ENCODE data around the gene NT5C2.
"Not testable (repeated sequence)": the region's sequence is repeated elsewhere in the genome, so short reads cannot be mapped to it uniquely, and the experiment has no call there.

Gene NT5C2

DNA sequence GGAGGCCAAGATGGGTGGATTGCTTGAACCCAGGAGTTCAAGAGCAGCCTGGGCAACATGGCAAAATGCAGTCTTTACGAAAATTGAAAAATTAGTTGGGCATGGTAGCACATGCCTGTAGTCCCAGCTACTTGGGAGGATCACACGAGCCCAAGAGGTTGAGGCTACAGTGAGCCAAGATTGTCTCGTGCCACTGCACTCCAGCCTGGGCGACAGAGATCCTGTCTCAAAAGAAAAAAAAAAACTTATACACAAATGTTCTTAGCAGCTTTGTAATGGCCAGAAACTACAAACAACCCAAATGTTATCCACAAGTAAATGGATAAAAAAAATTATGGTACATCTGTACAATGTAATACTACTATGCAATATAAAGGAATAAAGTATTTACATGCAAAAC is 12.6 kb downstream of the NT5C2 start:
- Histone ChIP-seq H3K4me3 (ENCODE audit: low read depth in 1 of 2, low read length in 2 of 2) (no peak overlapping the region), H3K36me3 (ENCODE audit: insufficient read depth, low read length) (peaks cover 25% of the 10 kb centered on the region), H3K9me3 (ENCODE audit: low read length) (no peaks in the 10 kb centered on the region), H3K4me1 (ENCODE audit: insufficient read depth, low read length) (peaks cover 14% of the 10 kb centered on the region), H3K9ac (ENCODE audit: low read length) (no peak overlapping the region), H3K27ac (ENCODE audit: low read depth, low read length) (no peak overlapping the region), H3K27me3 (ENCODE audit: control insufficient read depth in 1 of 2, insufficient read depth in 2 of 2, low read length in 2 of 2) (no peaks in the 10 kb centered on the region)

DNA sequence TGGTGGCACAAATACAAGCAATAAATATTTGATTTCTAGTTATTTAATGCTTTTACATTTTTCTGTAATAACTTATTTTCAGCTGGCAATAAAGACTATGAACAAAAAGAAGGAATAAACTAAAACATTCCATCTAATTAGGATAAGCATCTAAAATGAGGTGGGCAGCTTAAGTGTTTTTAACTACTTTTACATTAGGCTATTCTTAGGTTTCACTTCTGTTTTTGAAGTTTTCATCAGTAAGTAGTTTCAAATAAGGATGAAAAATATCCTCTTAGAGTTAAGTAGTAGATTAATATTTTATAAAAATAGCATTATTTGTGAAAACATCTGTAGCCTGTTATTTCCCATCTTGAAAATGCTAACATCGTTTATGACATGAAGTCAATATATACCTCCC is 15.9 kb downstream of the NT5C2 start:
- H3K4me3 ChIP-seq (ENCODE audit: low read depth in 1 of 2, low read length in 2 of 2) = no peak overlapping the region
- no peak overlapping the region for H3K9ac ChIP-seq (ENCODE audit: low read length)
- no peaks in the 10 kb centered on the region for H3K9me3 ChIP-seq (ENCODE audit: low read length)
- no peaks in the 10 kb centered on the region for H3K4me1 ChIP-seq (ENCODE audit: insufficient read depth, low read length)
- H3K27me3 ChIP-seq (ENCODE audit: control insufficient read depth in 1 of 2, insufficient read depth in 2 of 2, low read length in 2 of 2) = no peaks in the 10 kb centered on the region
- no peak overlapping the region for H3K27ac ChIP-seq (ENCODE audit: low read depth, low read length)
- H3K36me3 ChIP-seq (ENCODE audit: insufficient read depth, low read length) = peaks cover 37% of the 10 kb centered on the region

DNA sequence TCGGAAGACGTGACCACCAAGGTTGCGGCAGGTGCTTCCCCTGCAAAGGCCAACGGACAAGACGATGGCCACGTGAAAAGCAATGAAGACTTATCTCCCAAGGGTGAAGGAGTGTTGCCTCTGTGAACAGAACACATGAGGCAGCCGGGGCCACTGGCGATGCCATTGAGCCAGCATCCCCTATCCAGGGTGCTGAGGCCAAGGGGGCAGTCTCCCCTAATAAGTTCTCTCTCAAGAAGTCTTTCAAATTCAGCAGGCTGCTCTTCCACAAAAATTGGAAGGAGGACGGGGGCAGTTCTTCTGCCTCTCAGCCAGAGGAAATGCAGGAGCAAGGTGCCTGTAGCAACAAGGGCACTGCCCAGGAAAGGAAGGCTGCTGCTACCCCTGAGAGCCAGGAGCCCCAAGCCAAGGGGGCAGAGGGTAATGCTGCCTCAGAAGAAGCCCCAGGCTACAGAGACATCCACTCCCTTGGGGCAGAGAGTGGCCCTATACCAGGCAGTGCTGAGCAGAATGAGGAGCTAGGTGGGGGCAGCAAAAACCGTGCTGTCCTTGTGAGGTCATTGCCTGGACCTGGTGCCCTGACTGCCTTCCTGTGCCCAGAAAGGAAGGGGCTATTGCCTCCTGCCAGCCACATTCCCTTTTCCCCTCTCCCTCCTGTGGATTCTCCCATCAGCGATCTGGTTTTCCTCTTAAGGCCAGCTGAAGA is 17.3 kb downstream of the NT5C2 start:
- Histone ChIP-seq H3K27me3 (ENCODE audit: control insufficient read depth in 1 of 2, insufficient read depth in 2 of 2, low read length in 2 of 2) (no peaks in the 10 kb centered on the region), H3K4me3 (ENCODE audit: low read depth in 1 of 2, low read length in 2 of 2) (no peak overlapping the region), H3K27ac (ENCODE audit: low read depth, low read length) (no peak overlapping the region), H3K4me1 (ENCODE audit: insufficient read depth, low read length) (no peaks in the 10 kb centered on the region), H3K36me3 (ENCODE audit: insufficient read depth, low read length) (peaks cover 37% of the 10 kb centered on the region), H3K9me3 (ENCODE audit: low read length) (no peaks in the 10 kb centered on the region), H3K9ac (ENCODE audit: low read length) (no peak overlapping the region)

DNA sequence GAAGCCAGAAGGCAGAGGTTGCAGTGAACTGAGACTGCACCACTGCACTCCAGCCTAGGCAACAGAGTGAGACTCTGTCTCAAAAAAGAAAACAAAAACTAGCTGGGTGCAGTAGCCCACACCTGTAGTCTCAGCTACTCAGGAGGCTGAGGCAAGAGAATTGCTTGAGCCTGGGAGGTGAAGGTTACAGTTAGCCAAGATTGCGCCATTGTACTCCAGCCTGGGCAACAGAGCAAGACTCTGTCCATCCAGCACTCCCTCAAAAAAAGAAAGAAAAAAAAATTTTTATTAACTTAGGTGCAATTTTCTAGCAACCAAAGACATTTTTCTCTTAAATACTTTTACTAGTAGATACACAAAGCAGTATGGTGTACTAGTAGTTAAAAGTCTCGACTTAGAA is 18.7 kb downstream of the NT5C2 start:
- not testable (repeated sequence) for H3K4me3 ChIP-seq (ENCODE audit: low read depth in 1 of 2, low read length in 2 of 2); H3K9ac ChIP-seq (ENCODE audit: low read length); H3K9me3 ChIP-seq (ENCODE audit: low read length); H3K27me3 ChIP-seq (ENCODE audit: control insufficient read depth in 1 of 2, insufficient read depth in 2 of 2, low read length in 2 of 2); H3K27ac ChIP-seq (ENCODE audit: low read depth, low read length); H3K4me1 ChIP-seq (ENCODE audit: insufficient read depth, low read length)
- H3K36me3 ChIP-seq (ENCODE audit: insufficient read depth, low read length) = peaks cover 33% of the 10 kb centered on the region

DNA sequence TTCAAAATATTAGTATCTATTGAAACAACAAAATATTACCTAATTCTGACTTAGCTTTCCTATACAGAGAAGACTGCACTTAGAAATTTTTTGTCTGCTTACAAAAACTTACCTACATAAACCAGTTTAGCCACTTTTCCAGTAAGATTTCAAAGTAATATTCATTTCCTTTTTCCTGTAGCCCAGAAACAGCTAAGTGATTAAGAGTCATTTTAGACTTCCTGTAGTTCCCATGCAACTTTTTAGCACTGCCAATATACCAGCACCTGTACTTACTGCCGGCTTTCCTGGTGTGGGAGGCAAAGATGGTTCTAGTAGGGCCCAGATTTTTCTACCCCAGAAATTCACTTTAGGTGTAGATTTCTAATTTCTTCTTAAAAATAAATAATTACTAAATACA is 21.8 kb downstream of the NT5C2 start:
- Histone ChIP-seq H3K36me3 (ENCODE audit: insufficient read depth, low read length) (peaks cover 20% of the 10 kb centered on the region), H3K4me1 (ENCODE audit: insufficient read depth, low read length) (no peaks in the 10 kb centered on the region), H3K9ac (ENCODE audit: low read length) (no peak overlapping the region), H3K4me3 (ENCODE audit: low read depth in 1 of 2, low read length in 2 of 2) (no peak overlapping the region), H3K9me3 (ENCODE audit: low read length) (no peaks in the 10 kb centered on the region), H3K27ac (ENCODE audit: low read depth, low read length) (no peak overlapping the region), H3K27me3 (ENCODE audit: control insufficient read depth in 1 of 2, insufficient read depth in 2 of 2, low read length in 2 of 2) (no peaks in the 10 kb centered on the region)

DNA sequence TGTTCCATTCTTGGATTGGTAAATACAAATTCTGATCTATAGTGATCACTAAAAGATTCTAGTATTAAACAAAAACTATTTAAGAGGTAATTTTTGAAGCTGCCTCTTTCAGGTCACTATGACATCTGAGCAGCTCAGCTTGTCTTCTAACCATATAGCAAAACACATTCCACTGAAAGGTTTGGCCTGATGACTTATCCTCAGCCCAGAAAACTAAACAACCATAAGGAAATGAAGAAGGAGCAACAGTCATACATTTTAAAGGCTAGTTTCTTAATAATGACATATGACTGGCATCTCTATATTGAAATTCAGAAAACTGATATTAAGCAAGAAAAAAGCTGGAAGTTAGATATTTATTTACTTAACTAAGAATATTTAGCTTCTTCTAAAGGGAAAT is 24.6 kb downstream of the NT5C2 start:
- H3K27me3 ChIP-seq (ENCODE audit: control insufficient read depth in 1 of 2, insufficient read depth in 2 of 2, low read length in 2 of 2) = no peaks in the 10 kb centered on the region
- no peaks in the 10 kb centered on the region for H3K9me3 ChIP-seq (ENCODE audit: low read length)
- no peak overlapping the region for H3K27ac ChIP-seq (ENCODE audit: low read depth, low read length)
- H3K4me1 ChIP-seq (ENCODE audit: insufficient read depth, low read length) = no peaks in the 10 kb centered on the region
- H3K9ac ChIP-seq (ENCODE audit: low read length) = no peak overlapping the region
- no peak overlapping the region for H3K4me3 ChIP-seq (ENCODE audit: low read depth in 1 of 2, low read length in 2 of 2)
- peaks cover 13% of the 10 kb centered on the region for H3K36me3 ChIP-seq (ENCODE audit: insufficient read depth, low read length)

DNA sequence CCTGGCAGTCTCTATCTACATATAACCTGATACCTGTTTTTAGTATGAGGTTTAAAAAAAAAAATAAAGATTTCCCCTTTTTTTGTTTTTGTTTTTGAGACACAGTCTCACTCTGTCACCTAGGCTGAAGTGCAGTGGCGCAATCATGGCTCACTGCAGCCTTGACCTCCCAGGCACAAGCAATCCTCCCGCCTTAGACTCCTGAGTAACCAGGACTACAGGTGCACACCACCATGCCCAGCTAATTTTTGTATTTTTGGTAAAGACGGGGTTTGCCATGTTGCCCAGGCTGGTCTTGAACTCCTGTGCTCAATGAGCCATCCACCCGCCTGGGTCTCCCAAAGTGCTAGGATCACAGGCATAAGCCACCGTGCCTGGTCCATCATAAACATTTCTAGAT is 25.5 kb downstream of the NT5C2 start:
- H3K36me3 ChIP-seq (ENCODE audit: insufficient read depth, low read length); H3K27ac ChIP-seq (ENCODE audit: low read depth, low read length); H3K9ac ChIP-seq (ENCODE audit: low read length); H3K4me3 ChIP-seq (ENCODE audit: low read depth in 1 of 2, low read length in 2 of 2); H3K9me3 ChIP-seq (ENCODE audit: low read length); H3K27me3 ChIP-seq (ENCODE audit: control insufficient read depth in 1 of 2, insufficient read depth in 2 of 2, low read length in 2 of 2); H3K4me1 ChIP-seq (ENCODE audit: insufficient read depth, low read length): not testable (repeated sequence)

DNA sequence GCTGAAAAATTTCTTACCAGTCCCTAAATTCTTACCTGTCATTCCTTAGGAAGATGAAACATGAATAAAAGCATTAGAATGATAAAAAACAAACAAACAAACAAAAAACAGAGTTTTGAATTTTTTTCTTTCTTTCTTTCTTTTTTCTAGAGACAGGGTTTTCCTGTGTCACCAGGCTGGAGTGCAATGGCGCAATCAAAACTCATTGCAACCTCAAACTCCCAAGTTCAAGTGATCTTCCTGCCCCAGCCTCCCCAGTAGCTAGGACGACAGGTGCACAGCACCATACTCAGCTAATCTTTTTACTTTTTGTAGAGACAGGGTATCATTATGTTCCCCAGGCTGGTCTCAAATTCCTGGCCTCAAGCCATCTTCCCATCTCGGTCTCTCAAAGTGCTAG is 26.5 kb downstream of the NT5C2 start:
- Histone ChIP-seq H3K27me3 (ENCODE audit: control insufficient read depth in 1 of 2, insufficient read depth in 2 of 2, low read length in 2 of 2) (no peaks in the 10 kb centered on the region), H3K27ac (ENCODE audit: low read depth, low read length) (no peak overlapping the region), H3K36me3 (ENCODE audit: insufficient read depth, low read length) (peaks cover 6% of the 10 kb centered on the region)

DNA sequence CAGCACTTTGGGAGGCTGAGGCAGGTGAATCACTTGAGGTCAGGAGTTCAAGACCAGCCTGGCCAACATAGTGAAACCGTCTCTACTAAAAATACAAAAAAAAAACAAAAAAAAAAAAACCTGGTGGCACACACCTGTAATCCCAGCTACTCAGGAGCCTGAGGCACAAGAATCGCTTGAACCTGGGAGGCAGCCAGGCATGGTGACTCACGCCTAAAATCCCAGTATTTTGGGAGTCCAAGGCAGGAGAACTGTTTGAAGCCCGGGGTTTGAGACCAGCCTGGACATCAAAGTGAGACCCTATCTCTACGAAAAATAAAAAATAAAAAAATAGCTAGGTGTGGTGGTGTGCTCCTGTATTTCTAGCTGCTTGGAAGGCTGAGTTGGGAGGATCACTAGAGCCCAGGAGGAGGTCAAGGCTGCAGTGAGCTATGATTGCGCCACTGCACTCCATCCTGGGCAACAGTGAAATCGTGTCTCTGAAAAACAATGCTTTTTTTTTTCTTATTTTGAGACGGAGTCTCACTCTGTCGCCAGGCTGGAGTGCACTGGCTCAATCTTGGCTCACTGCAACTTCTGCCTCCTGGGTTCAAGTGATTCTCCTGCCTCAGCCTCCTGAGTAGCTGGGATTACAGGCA is 29.2 kb downstream of the NT5C2 start:
- not testable (repeated sequence) for H3K4me3 ChIP-seq (ENCODE audit: low read depth in 1 of 2, low read length in 2 of 2); H3K27me3 ChIP-seq (ENCODE audit: control insufficient read depth in 1 of 2, insufficient read depth in 2 of 2, low read length in 2 of 2); H3K4me1 ChIP-seq (ENCODE audit: insufficient read depth, low read length); H3K36me3 ChIP-seq (ENCODE audit: insufficient read depth, low read length); H3K9me3 ChIP-seq (ENCODE audit: low read length); H3K27ac ChIP-seq (ENCODE audit: low read depth, low read length); H3K9ac ChIP-seq (ENCODE audit: low read length)

More for the DNA sequence above, 26.5 kb downstream of the NT5C2 start:
- Histone ChIP-seq H3K4me3 (ENCODE audit: low read depth in 1 of 2, low read length in 2 of 2) (no peak overlapping the region), H3K9ac (ENCODE audit: low read length) (no peak overlapping the region), H3K4me1 (ENCODE audit: insufficient read depth, low read length) (no peaks in the 10 kb centered on the region), H3K9me3 (ENCODE audit: low read length) (no peaks in the 10 kb centered on the region)

DNA sequence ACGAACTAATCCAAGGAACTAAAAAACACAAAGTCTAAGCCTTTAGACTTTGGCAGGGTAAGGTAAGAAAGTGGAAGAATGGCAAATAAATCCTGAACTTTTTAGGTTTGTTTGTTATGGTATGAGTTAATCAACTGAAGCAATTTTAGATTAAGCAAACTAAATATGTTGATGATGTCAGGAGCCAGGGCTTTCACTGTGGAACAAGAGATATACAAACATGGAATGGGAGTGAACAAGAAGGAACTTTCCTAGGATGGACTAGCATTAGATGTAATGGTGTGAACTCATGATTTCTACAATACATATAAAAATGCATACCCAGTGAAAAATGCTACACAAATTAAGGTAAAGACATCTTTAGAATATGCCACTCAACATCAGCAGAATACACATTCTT is 35.8 kb downstream of the NT5C2 start:
- H3K27me3 ChIP-seq (ENCODE audit: control insufficient read depth in 1 of 2, insufficient read depth in 2 of 2, low read length in 2 of 2) = no peaks in the 10 kb centered on the region
- H3K9ac ChIP-seq (ENCODE audit: low read length) = no peak overlapping the region
- peaks cover 18% of the 10 kb centered on the region for H3K4me1 ChIP-seq (ENCODE audit: insufficient read depth, low read length)
- no peaks in the 10 kb centered on the region for H3K36me3 ChIP-seq (ENCODE audit: insufficient read depth, low read length)
- H3K4me3 ChIP-seq (ENCODE audit: low read depth in 1 of 2, low read length in 2 of 2) = no peak overlapping the region
- no peak overlapping the region for H3K27ac ChIP-seq (ENCODE audit: low read depth, low read length)
- no peaks in the 10 kb centered on the region for H3K9me3 ChIP-seq (ENCODE audit: low read length)

DNA sequence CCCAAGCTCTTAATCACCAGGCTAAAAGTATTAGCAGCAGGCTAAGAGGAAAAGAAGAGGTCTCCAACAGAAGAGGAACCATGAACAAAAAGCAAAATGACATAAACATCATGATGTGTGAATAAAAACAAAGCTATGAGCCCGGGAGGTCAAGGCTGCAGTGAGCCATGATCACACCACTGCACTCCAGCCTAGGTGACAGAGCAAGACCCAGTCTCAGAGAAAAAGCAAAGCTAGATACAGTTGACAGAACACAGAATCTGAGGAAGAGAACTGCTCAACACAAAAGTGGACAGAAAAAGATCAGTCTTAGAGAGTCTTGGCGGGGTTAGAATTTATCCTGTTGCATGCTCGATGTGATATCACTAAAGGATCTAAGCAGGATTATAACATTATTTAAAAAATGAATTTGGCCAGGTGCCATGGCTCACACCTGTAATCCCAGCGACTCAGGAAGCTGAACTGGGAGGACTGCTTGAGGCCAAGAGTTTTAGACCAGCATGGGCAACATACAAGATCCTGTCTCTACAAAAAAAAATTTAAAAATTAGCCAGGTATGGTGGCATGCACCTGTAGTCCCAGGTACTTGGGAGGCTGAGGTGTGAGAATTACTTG is 37.5 kb downstream of the NT5C2 start:
- Histone ChIP-seq H3K9me3 (ENCODE audit: low read length) (no peaks in the 10 kb centered on the region), H3K4me1 (ENCODE audit: insufficient read depth, low read length) (peaks cover 18% of the 10 kb centered on the region), H3K4me3 (ENCODE audit: low read depth in 1 of 2, low read length in 2 of 2) (no peak overlapping the region), H3K36me3 (ENCODE audit: insufficient read depth, low read length) (no peaks in the 10 kb centered on the region), H3K27me3 (ENCODE audit: control insufficient read depth in 1 of 2, insufficient read depth in 2 of 2, low read length in 2 of 2) (no peaks in the 10 kb centered on the region), H3K27ac (ENCODE audit: low read depth, low read length) (no peak overlapping the region), H3K9ac (ENCODE audit: low read length) (no peak overlapping the region)

Data from muscle layer of colon (tissue), 2 donors.